ENCODE measurements around the gene PPCS.

GRCh38 chr1:42431514-42431913, 24.8 kb upstream of the PPCS start:
- no peak for TF ChIP-seq SUZ12 (IDR thresholded peaks at IDR 0.05; ENCODE audit: extremely low read depth, insufficient read depth, insufficient read length)
- TF ChIP-seq YY1 (IDR thresholded peaks at IDR 0.05; ENCODE audit: insufficient read depth, insufficient read length): no peak
- no peak for TF ChIP-seq ZNF274 (IDR thresholded peaks at IDR 0.05; ENCODE audit: low read depth, low read length)

Measured in NT2/D1 (cell line).